GM12892 (cell line): ENCODE data around the gene TAX1BP3.

Experiments
- POLR2A ChIP-seq: IDR thresholded peaks from 2 replicates; pipeline ENCODE4 v1.6.1; 2011; ENCODE audit warnings: low read depth, low read length, control low read depth
- POLR2AphosphoS5 ChIP-seq: IDR thresholded peaks from 2 replicates; pipeline ENCODE4 v1.6.1; 2011; ENCODE audit warnings: low read depth, low read length, control low read depth
- TAF1 ChIP-seq: IDR thresholded peaks from 2 replicates; pipeline ENCODE4 v1.6.1; 2011; ENCODE audit warnings: low read depth, mild to moderate bottlenecking, control low read depth, low read length, borderline replicate concordance

GRCh38 chr17:3697103-3697476, 28.7 kb upstream of the TAX1BP3 start:
- no peak for TF ChIP-seq POLR2A
- no peak for TF ChIP-seq POLR2AphosphoS5
- TF ChIP-seq TAF1, result no peak
